Measurements from ENCODE around the gene ERP44. TPM values are rescaled to one million over a fixed set of nuclear protein-coding genes. Genes with fewer than 3 reads are reported as not detected.

Gene ERP44
- polyA plus RNA-seq, 1 donor (not counting 4 experiments of a cell fraction or from before 2014, with no cell fraction given), result 17.6 TPM

GRCh38 chr9:100066539-100066938 is 32.3 kb downstream of the ERP44 start:
- FAIRE-seq (no peak), DNase-seq (ENCODE audit: low read depth, low spot score) (no peak)
- dilution Hi-C loops (cut with MboI; ENCODE audit: extremely low pct_ligation_motif_present, low sequenced_read_pairs), result no loop called here
- TF ChIP-seq EZH2 (IDR thresholded peaks at IDR 0.05; ENCODE audit: low read length) (no peak), CTCF (optimal IDR thresholded peaks at IDR 0.05 in 1 of 3, IDR thresholded peaks at IDR 0.05 in 1 of 3, conservative IDR thresholded peaks at IDR 0.05 in 1 of 3; ENCODE audit: extremely low read depth in 1 of 3, insufficient read depth in 2 of 3, low read length in 3 of 3) (no peak)
- no peak overlapping the region for H3K4me3 ChIP-seq (ENCODE audit: control insufficient read depth in 2 of 3, extremely low read depth in 1 of 3, insufficient read depth in 2 of 3, low read depth in 1 of 3, low read length in 3 of 3)
- no peaks in the 10 kb centered on the region for H3K9me3 ChIP-seq (ENCODE audit: control insufficient read depth, low read depth, low read length)
- H3K4me1 ChIP-seq (ENCODE audit: control insufficient read depth, extremely low read depth, insufficient read depth, low read length), result peaks cover 22% of the 10 kb centered on the region
- H3K36me3 ChIP-seq (ENCODE audit: control insufficient read depth in 2 of 2, extremely low read depth in 1 of 2, insufficient read depth in 2 of 2, low read length in 2 of 2), result no peaks in the 10 kb centered on the region
- no peaks in the 10 kb centered on the region for H3K9me1 ChIP-seq (ENCODE audit: control insufficient read depth, extremely low read depth, insufficient read depth, low read length)
- H3K4me2 ChIP-seq (ENCODE audit: control insufficient read depth, extremely low read depth, insufficient read depth, low read depth, low read length), result no peak overlapping the region
- no peaks in the 10 kb centered on the region for H3K27me3 ChIP-seq (ENCODE audit: control insufficient read depth, extremely low read depth, insufficient read depth, low read length)
- H3K9ac ChIP-seq (ENCODE audit: control insufficient read depth, extremely low read depth, insufficient read depth, low read length), result no peak overlapping the region
- no peak overlapping the region for H2AFZ ChIP-seq (ENCODE audit: control insufficient read depth, low read length)
- peaks cover 30% of the 10 kb centered on the region for H3K79me2 ChIP-seq (ENCODE audit: control insufficient read depth, insufficient read depth, low read length)
- no peak overlapping the region for H3K27ac ChIP-seq (ENCODE audit: control insufficient read depth, insufficient read depth, low read length)
- H4K20me1 ChIP-seq (ENCODE audit: control insufficient read depth, extremely low read depth, insufficient read depth, low read length), result no peaks in the 10 kb centered on the region

GRCh38 chr9:100064872-100065581 is 33.8 kb downstream of the ERP44 start:
- no peaks in the 10 kb centered on the region for H3K9me1 ChIP-seq (ENCODE audit: control insufficient read depth, extremely low read depth, insufficient read depth, low read length)
- H3K4me3 ChIP-seq (ENCODE audit: control insufficient read depth in 2 of 3, extremely low read depth in 1 of 3, insufficient read depth in 2 of 3, low read depth in 1 of 3, low read length in 3 of 3), result no peak overlapping the region
- H3K9ac ChIP-seq (ENCODE audit: control insufficient read depth, extremely low read depth, insufficient read depth, low read length), result no peak overlapping the region
- peaks cover 27% of the 10 kb centered on the region for H3K79me2 ChIP-seq (ENCODE audit: control insufficient read depth, insufficient read depth, low read length)
- no peaks in the 10 kb centered on the region for H4K20me1 ChIP-seq (ENCODE audit: control insufficient read depth, extremely low read depth, insufficient read depth, low read length)
- FAIRE-seq (no peak), DNase-seq (ENCODE audit: low read depth, low spot score) (peak; percentile 40)
- no peaks in the 10 kb centered on the region for H3K9me3 ChIP-seq (ENCODE audit: control insufficient read depth, low read depth, low read length)
- H3K4me2 ChIP-seq (ENCODE audit: control insufficient read depth, extremely low read depth, insufficient read depth, low read depth, low read length), result peak overlapping the region; percentile 32
- no peaks in the 10 kb centered on the region for H3K27me3 ChIP-seq (ENCODE audit: control insufficient read depth, extremely low read depth, insufficient read depth, low read length)
- dilution Hi-C loops (cut with MboI; ENCODE audit: extremely low pct_ligation_motif_present, low sequenced_read_pairs), result no loop called here
- TF ChIP-seq EZH2 (IDR thresholded peaks at IDR 0.05; ENCODE audit: low read length) (no peak), CTCF (optimal IDR thresholded peaks at IDR 0.05 in 1 of 3, IDR thresholded peaks at IDR 0.05 in 1 of 3, conservative IDR thresholded peaks at IDR 0.05 in 1 of 3; ENCODE audit: extremely low read depth in 1 of 3, insufficient read depth in 2 of 3, low read length in 3 of 3) (no peak)
- H2AFZ ChIP-seq (ENCODE audit: control insufficient read depth, low read length), result no peak overlapping the region
- H3K36me3 ChIP-seq (ENCODE audit: control insufficient read depth in 2 of 2, extremely low read depth in 1 of 2, insufficient read depth in 2 of 2, low read length in 2 of 2), result no peaks in the 10 kb centered on the region
- peak overlapping the region; percentile 82 for H3K27ac ChIP-seq (ENCODE audit: control insufficient read depth, insufficient read depth, low read length)
- peaks cover 18% of the 10 kb centered on the region for H3K4me1 ChIP-seq (ENCODE audit: control insufficient read depth, extremely low read depth, insufficient read depth, low read length)
